Astrocyte (in vitro differentiated cells and primary cell): Measurements from ENCODE around the gene SGCA. TPM values are rescaled to one million over a fixed set of nuclear protein-coding genes. Genes with fewer than 3 reads are reported as not detected.
A peak's percentile ranks its signal among the peaks of the same experiment; 100 is the strongest.

ENCODE experiments used
- DNase-seq: peaks from one replicate; pipeline ENCODE4 v3.0.0-alpha.2; 2010; ENCODE audit warnings: low read depth
- FAIRE-seq: peaks from 2 replicates; lab custom pipeline; 2011; peaks lifted over from hg19 to GRCh38; lab: Jason Lieb, UNC
- H2AFZ ChIP-seq: 2 replicates; pipeline ENCODE4 v1.6.0; 2012; ENCODE audit warnings: low read depth, low read length, inconsistent platforms
- H3K27ac ChIP-seq: 2 replicates; pipeline ENCODE4 v1.5.1; 2011; ENCODE audit warnings: low read depth, low read length, inconsistent platforms
- H3K27me3 ChIP-seq: 2 replicates; pipeline ENCODE4 v1.6.0; 2011; ENCODE audit warnings: low read length, inconsistent platforms; ENCODE audit not compliant: insufficient read depth
- H3K36me3 ChIP-seq: 2 replicates; pipeline ENCODE4 v1.5.1; 2011; ENCODE audit warnings: low read length, inconsistent platforms; ENCODE audit not compliant: insufficient read depth
- H3K4me1 ChIP-seq: 2 replicates; pipeline ENCODE4 v1.5.1; 2011; ENCODE audit warnings: low read length, inconsistent platforms; ENCODE audit not compliant: insufficient read depth
- H3K4me2 ChIP-seq: 2 replicates; pipeline ENCODE4 v1.6.0; 2012; ENCODE audit warnings: low read length, inconsistent platforms
- H3K4me3 ChIP-seq: 2 replicates; pipeline ENCODE4 v1.5.1; 2011; ENCODE audit warnings: low read depth, mild to moderate bottlenecking, low read length, inconsistent platforms; ENCODE audit not compliant: insufficient read depth
- H3K79me2 ChIP-seq: 2 replicates; pipeline ENCODE4 v1.6.0; 2012; ENCODE audit warnings: mild to moderate bottlenecking, low read length, inconsistent platforms; ENCODE audit not compliant: insufficient read depth
- H3K9ac ChIP-seq: 2 replicates; pipeline ENCODE4 v1.6.0; 2012; ENCODE audit warnings: mild to moderate bottlenecking, low read length, inconsistent platforms
- H3K9me3 ChIP-seq: 2 replicates; pipeline ENCODE4 v1.5.1; 2012; ENCODE audit warnings: low read depth, mild to moderate bottlenecking, low read length, inconsistent platforms; ENCODE audit not compliant: insufficient read depth
- H4K20me1 ChIP-seq: 2 replicates; pipeline ENCODE4 v1.6.0; 2012; ENCODE audit warnings: low read length, inconsistent platforms; ENCODE audit not compliant: insufficient read depth
- H3K27ac Mint-ChIP-seq: one replicate; pipeline ENCODE4 v1.8.0; 2021; ENCODE audit warnings: mild to moderate bottlenecking, mixed read lengths; ENCODE audit not compliant: unreplicated experiment
- H3K27me3 Mint-ChIP-seq: one replicate; pipeline ENCODE4 v1.8.0; 2021; ENCODE audit warnings: low read depth, mixed read lengths; ENCODE audit not compliant: unreplicated experiment
- H3K36me3 Mint-ChIP-seq: one replicate; pipeline ENCODE4 v1.8.0; 2021; ENCODE audit warnings: low read depth, mixed read lengths; ENCODE audit not compliant: unreplicated experiment
- H3K4me1 Mint-ChIP-seq: one replicate; pipeline ENCODE4 v1.8.0; 2021; ENCODE audit warnings: low read depth, mixed read lengths; ENCODE audit not compliant: unreplicated experiment
- H3K4me3 Mint-ChIP-seq: one replicate; pipeline ENCODE4 v1.8.0; 2021; ENCODE audit warnings: mild to moderate bottlenecking, moderate library complexity, mixed read lengths; ENCODE audit not compliant: unreplicated experiment
- H3K9me3 Mint-ChIP-seq: one replicate; pipeline ENCODE4 v1.8.0; 2021; ENCODE audit warnings: mild to moderate bottlenecking, mixed read lengths; ENCODE audit not compliant: unreplicated experiment
- CTCF ChIP-seq: IDR thresholded peaks from 2 replicates; pipeline ENCODE4 v1.5.1; 2011; ENCODE audit warnings: low read depth, mild to moderate bottlenecking, inconsistent platforms, low read length, moderate library complexity; ENCODE audit not compliant: insufficient read depth
- EZH2 ChIP-seq: IDR thresholded peaks from 2 replicates; pipeline ENCODE4 v1.6.1; 2012; ENCODE audit warnings: mild to moderate bottlenecking, low read length, inconsistent platforms; ENCODE audit not compliant: insufficient read depth
- total RNA-seq: library from RNA; stranded (reverse); gene quantifications from 2 replicates; pipeline ENCODE4 v1.2.1, GENCODE V29; 2021

SGCA gene
- total RNA-seq, 1 donor from 2014 or later, result 0.32 TPM

DNA sequence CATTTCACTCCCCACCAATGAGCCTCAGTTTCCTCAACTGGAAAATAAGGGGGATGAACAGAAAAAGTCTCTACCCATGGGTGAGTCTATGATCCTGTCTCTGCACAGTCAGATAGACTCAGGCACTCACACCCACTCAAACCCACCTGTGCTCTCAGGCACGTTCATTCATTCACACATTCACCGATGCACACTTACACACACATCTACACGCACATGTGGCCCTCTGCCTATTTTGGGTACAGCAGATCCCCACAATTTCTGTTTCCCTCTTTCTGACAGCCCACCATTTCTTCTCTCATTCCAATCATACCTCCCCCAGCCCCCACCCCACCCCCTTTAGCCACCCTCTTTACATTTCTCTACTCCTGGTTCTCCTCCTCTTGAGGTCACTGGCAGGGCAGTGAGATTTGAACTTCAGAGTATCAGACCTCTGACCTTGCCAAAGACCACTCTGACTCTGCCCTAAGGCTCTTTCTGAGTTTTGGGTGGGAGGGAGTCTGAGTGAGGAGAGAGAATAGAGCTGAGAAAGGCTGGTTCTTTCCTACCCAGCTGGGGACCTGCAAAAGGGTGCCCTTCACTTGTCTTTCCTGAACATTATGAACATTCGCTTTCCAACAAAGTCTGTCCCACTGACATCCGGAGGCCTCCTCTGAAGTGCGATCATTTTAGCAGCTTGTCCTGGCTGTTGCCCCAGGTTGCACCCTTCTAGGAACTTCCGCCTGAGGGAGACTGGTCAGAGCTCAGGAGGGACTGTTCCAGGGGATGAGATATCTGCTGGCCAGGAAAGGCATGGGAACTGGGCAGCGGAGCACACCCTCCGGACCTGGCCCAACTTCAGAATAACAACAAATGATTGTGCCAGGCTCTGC is 45.7 kb downstream of the SGCA start:
- peak; percentile 36 for DNase-seq

DNA sequence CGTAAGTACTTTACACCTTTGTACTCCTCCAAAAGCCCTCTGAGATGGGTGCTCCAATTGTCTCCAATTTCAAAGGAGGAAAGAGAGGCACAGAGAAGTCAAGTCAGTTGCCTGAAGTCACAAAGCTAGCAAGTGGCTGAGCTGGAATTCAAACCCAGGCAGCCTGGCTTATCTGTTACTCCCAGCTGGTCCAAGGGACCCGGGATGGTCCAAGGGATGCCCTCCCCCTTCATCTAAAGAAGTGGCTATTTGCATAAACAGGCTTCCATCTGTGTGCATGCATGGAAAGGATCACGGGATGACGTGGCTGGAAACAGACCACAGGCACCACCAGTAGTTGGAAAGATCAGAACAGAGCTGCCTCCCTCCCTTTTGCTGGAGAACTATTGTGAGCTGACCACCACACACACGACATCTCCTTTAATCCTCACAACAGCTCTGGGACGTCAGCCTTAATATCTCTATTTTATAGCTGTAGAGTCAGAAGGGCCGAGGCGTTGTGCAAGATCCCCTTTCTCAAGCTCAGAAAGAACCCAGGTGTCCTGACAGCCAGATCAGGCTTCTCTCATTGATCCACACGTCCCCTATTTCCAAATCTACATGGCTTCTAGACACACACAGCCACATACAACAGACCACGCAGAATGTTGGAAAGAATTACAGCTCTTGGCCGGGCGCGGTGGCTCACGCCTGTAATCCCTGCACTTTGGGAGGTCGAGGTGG is 46.5 kb downstream of the SGCA start:
- no peaks in the 10 kb centered on the region for H3K9me3 Mint-ChIP-seq

More for the DNA sequence above, 45.7 kb downstream of the SGCA start:
- H3K27ac ChIP-seq, result peak overlapping the region; percentile 100
- Mint-ChIP-seq H3K4me3 (peak overlapping the region; percentile 71), H3K9me3 (no peaks in the 10 kb centered on the region), H3K27me3 (no peaks in the 10 kb centered on the region), H3K36me3 (peaks cover 5% of the 10 kb centered on the region), H3K27ac (peak overlapping the region; percentile 100), H3K4me1 (peaks cover 75% of the 10 kb centered on the region)
- peaks cover 65% of the 10 kb centered on the region for H3K4me1 ChIP-seq
- H3K9ac ChIP-seq, result peak overlapping the region; percentile 96
- H3K4me2 ChIP-seq, result peak overlapping the region; percentile 82
- TF ChIP-seq CTCF, result no peak
- no peak for TF ChIP-seq EZH2
- no peaks in the 10 kb centered on the region for H4K20me1 ChIP-seq
- H3K79me2 ChIP-seq, result peaks cover 29% of the 10 kb centered on the region
- no peak overlapping the region for H3K4me3 ChIP-seq
- no peak for FAIRE-seq
- no peaks in the 10 kb centered on the region for H3K36me3 ChIP-seq
- H3K9me3 ChIP-seq, result no peaks in the 10 kb centered on the region
- no peaks in the 10 kb centered on the region for H3K27me3 ChIP-seq
- H2AFZ ChIP-seq, result no peak overlapping the region

More for the DNA sequence above, 46.5 kb downstream of the SGCA start:
- Histone ChIP-seq H4K20me1 (no peaks in the 10 kb centered on the region), H3K9me3 (no peaks in the 10 kb centered on the region), H3K9ac (peak overlapping the region; percentile 96), H2AFZ (no peak overlapping the region), H3K27ac (peak overlapping the region; percentile 100), H3K79me2 (peaks cover 31% of the 10 kb centered on the region), H3K27me3 (no peaks in the 10 kb centered on the region), H3K4me2 (peak overlapping the region; percentile 82), H3K4me1 (peaks cover 66% of the 10 kb centered on the region), H3K4me3 (no peak overlapping the region), H3K36me3 (no peaks in the 10 kb centered on the region)
- Mint-ChIP-seq H3K27me3 (no peaks in the 10 kb centered on the region), H3K4me1 (peaks cover 76% of the 10 kb centered on the region), H3K27ac (peak overlapping the region; percentile 82), H3K4me3 (peak overlapping the region; percentile 21), H3K36me3 (peaks cover 5% of the 10 kb centered on the region)
- TF ChIP-seq CTCF (no peak), EZH2 (no peak)
- DNase-seq, result peak; percentile 82
- no peak for FAIRE-seq
